GM12878 (cell line): Measurements from ENCODE around the gene LRRC3B. TPM values are rescaled to one million over a fixed set of nuclear protein-coding genes. Genes with fewer than 3 reads are reported as not detected.

ENCODE experiments used
- ATAC-seq: fragments of 200-7000 bp; cut with Tn5 transposase; 3 replicates; pipeline ENCODE4 v1.9.1; 2020; ENCODE audit warnings: mild to moderate bottlenecking, moderate library complexity
- BruUV-seq: library from RNA; stranded (reverse); fragments of 400-500 nt; replicated peaks from 2 replicates; lab custom pipeline; 2021; lab: Mats Ljungman, UMichigan
- CTCF ChIA-PET: fragments of 300-600 bp; sonication (Branson Sonifier 250); formaldehyde crosslinking; extraction: SDS; loops from one replicate; lab custom pipeline; 2021; ENCODE audit warnings: inconsistent platforms; lab: Yijun Ruan, JAX
- POLR2A ChIA-PET: fragments of 350-600 bp; formaldehyde crosslinking; extraction: SDS; loops from one replicate; lab custom pipeline; 2021; ENCODE audit warnings: inconsistent platforms; lab: Charles Lee
- RAD21 ChIA-PET: fragments of 300-600 bp; sonication (Branson Sonifier 250); formaldehyde crosslinking; loops from one replicate; lab custom pipeline; 2023; ENCODE audit warnings: antibody characterized with exemption; ENCODE audit not compliant: unreplicated experiment; lab: Charles Lee
- SMC1A ChIA-PET: fragments of 300-600 bp; sonication (Branson Sonifier 250); formaldehyde crosslinking; loops from one replicate; lab custom pipeline; 2023; ENCODE audit not compliant: unreplicated experiment, uncharacterized antibody; lab: Charles Lee
- DNase-seq: peaks from one replicate; pipeline ENCODE4 v3.0.0-alpha.2; 2011; ENCODE audit warnings: low read depth, low spot score
- FAIRE-seq: peaks from 3 replicates; lab custom pipeline; 2011; peaks lifted over from hg19 to GRCh38; lab: Jason Lieb, UNC
- H2AFZ ChIP-seq: 2 replicates; pipeline ENCODE4 v1.6.0; 2011; ENCODE audit warnings: low read depth, low read length, control low read depth; ENCODE audit not compliant: control insufficient read depth
- H3K27ac ChIP-seq: 2 replicates; pipeline ENCODE4 v1.5.1; 2011; ENCODE audit warnings: control low read depth; ENCODE audit not compliant: control insufficient read depth, insufficient read depth
- H3K27me3 ChIP-seq, 2 experiments: replicated peaks in 1 of 2; 2 replicates each; pipeline versions ENCODE4 v1.6.0 to v1.6.1; 2011; ENCODE audit warnings: low read length in 1 of 2; ENCODE audit not compliant: control insufficient read depth in 2 of 2, insufficient read depth in 2 of 2
- H3K36me3 ChIP-seq, 2 experiments: 2 replicates each; pipeline ENCODE4 v1.5.1; 2011; ENCODE audit warnings: low read length in 1 of 2; ENCODE audit not compliant: control insufficient read depth in 2 of 2, insufficient read depth in 2 of 2
- H3K4me1 ChIP-seq: 2 replicates; pipeline ENCODE4 v1.6.1; 2011; ENCODE audit warnings: mild to moderate bottlenecking, low read length, moderate library complexity, mixed read lengths; ENCODE audit not compliant: control insufficient read depth, insufficient read depth
- H3K4me2 ChIP-seq: 2 replicates; pipeline ENCODE4 v1.6.0; 2011; ENCODE audit warnings: control low read depth; ENCODE audit not compliant: control insufficient read depth, insufficient read depth
- H3K4me3 ChIP-seq: fragments of 200-600 bp; sonication (generic); 2 replicates; pipeline ENCODE4 v1.5.1; 2016
- H3K79me2 ChIP-seq: 2 replicates; pipeline ENCODE4 v1.6.0; 2011; ENCODE audit warnings: low read length; ENCODE audit not compliant: control insufficient read depth, insufficient read depth
- H3K9ac ChIP-seq: 2 replicates; pipeline ENCODE4 v1.8.0; 2011; ENCODE audit warnings: low read length, control low read depth, mixed read lengths; ENCODE audit not compliant: control insufficient read depth, insufficient read depth
- H3K9me3 ChIP-seq: replicated peaks from 3 replicates; pipeline ENCODE4 v1.5.1; 2011; ENCODE audit warnings: mild to moderate bottlenecking, low read length; ENCODE audit not compliant: control insufficient read depth, insufficient read depth
- H4K20me1 ChIP-seq: 2 replicates; pipeline ENCODE4 v1.6.0; 2011; ENCODE audit not compliant: control insufficient read depth, insufficient read depth
- CBX5 ChIP-seq: sonication (generic); IDR thresholded peaks from 2 replicates; pipeline ENCODE4 v1.6.1; 2016; ENCODE audit warnings: low read depth, moderate library complexity, mild to moderate bottlenecking, inconsistent platforms
- CEBPB ChIP-seq, 2 experiments: fragments of 150-350 bp in 1 of 2; IDR thresholded peaks; 2 replicates each; pipeline ENCODE4 v1.6.1; 2012 to 2014; ENCODE audit warnings: low read depth in 2 of 2, low read length in 2 of 2, borderline replicate concordance in 1 of 2, inconsistent platforms in 1 of 2
- HDAC6 ChIP-seq: fragments of 200-600 bp; sonication (generic); IDR thresholded peaks from one replicate; pipeline ENCODE4 v1.8.0; 2017; ENCODE audit warnings: antibody characterized with exemption; ENCODE audit not compliant: unreplicated experiment
- PAX5 ChIP-seq: IDR thresholded peaks from 2 replicates; pipeline ENCODE4 v1.6.1; 2011; ENCODE audit warnings: low read depth, low read length, borderline replicate concordance
- STAT1 ChIP-seq: fragments of 450-650 bp; conservative IDR thresholded peaks from 2 replicates; pipeline ENCODE4 v1.6.1; 2014; ENCODE audit warnings: antibody characterized with exemption, mild to moderate bottlenecking
- SUZ12 ChIP-seq: fragments of 200-600 bp; sonication (generic); IDR thresholded peaks from one replicate; pipeline ENCODE4 v1.6.1; 2018; ENCODE audit warnings: antibody characterized with exemption, mild to moderate bottlenecking; ENCODE audit not compliant: unreplicated experiment
- ZZZ3 ChIP-seq: IDR thresholded peaks from 2 replicates; pipeline ENCODE4 v1.6.1; 2011; ENCODE audit warnings: low read depth; ENCODE audit not compliant: control insufficient read depth, insufficient read length
- in situ Hi-C: fragments of 300-500 bp; cut with MboI; formaldehyde crosslinking; loops from 9 replicates; pipeline ENCODE4 v1.14.3; 2018; ENCODE audit warnings: mixed read lengths
- intact Hi-C: fragments of 100-400 bp; cut with micrococcal nuclease; formaldehyde crosslinking; loops from one replicate; pipeline ENCODE4 v1.14.2; 2022; ENCODE audit not compliant: unreplicated experiment
- polyA plus RNA-seq, 11 experiments: library from polyadenylated mRNA; depleted of rRNA in 4 of 11; unstranded in 6 of 11; stranded (reverse) in 5 of 11; fragments of >200 nt; fragmentation: Nextera tagmentation in 4 of 11; fragmentation: Illumina TruSeq in 1 of 11; extraction: Ambion mirVana in 4 of 11; extraction: Trizol in 1 of 11; gene quantifications; 1 replicate in 1 of 11; 2 replicates in 10 of 11; pipeline versions ENCODE4 v1.2.1 to v1.2.3, GENCODE V29; 2011 to 2016; ENCODE audit warnings: inconsistent platforms in 2 of 11, missing spikeins in 2 of 11, low read depth in 1 of 11
- total RNA-seq, 4 experiments: library from RNA; depleted of rRNA in 3 of 4; stranded (reverse); fragments of >200 nt in 3 of 4; fragmentation: Illumina TruSeq in 1 of 4; extraction: Trizol in 1 of 4; gene quantifications; 2 replicates each; pipeline versions ENCODE4 v1.2.1 to v1.2.3, GENCODE V29; 2013 to 2021
- TF ChIP-seq, protein P1 (sequence below): fragments of 450-650 bp; IDR thresholded peaks from 2 replicates; pipeline ENCODE4 v1.6.1; 2017; ENCODE audit warnings: mild to moderate bottlenecking, low read depth, inconsistent platforms; ENCODE audit not compliant: poor library complexity, severe bottlenecking
- TF ChIP-seq, protein P2 (sequence below), 3 experiments: IDR thresholded peaks in 2 of 3; conservative IDR thresholded peaks in 1 of 3; 2 replicates each; pipeline ENCODE4 v1.5.1; 2011; ENCODE audit warnings: low read depth in 3 of 3, low read length in 3 of 3, mild to moderate bottlenecking in 3 of 3, control low read depth in 2 of 3, moderate library complexity in 2 of 3, inconsistent platforms in 1 of 3, mixed read lengths in 1 of 3; ENCODE audit not compliant: control insufficient read depth in 2 of 3, insufficient read depth in 1 of 3; ENCODE audit errors: extremely low read depth in 1 of 3
- TF ChIP-seq, protein P3 (sequence below): fragments of 450-650 bp; IDR thresholded peaks from 2 replicates; pipeline ENCODE4 v1.6.1; 2016; ENCODE audit warnings: mild to moderate bottlenecking
- TF ChIP-seq, protein P4 (sequence below): fragments of 150-350 bp; IDR thresholded peaks from 2 replicates; pipeline ENCODE4 v1.6.1; 2014; ENCODE audit warnings: mild to moderate bottlenecking, low read depth, low read length

LRRC3B gene
- total and polyA plus RNA-seq, 10 of the 15 experiments (the other 5 are each of a cell fraction or from before 2014, with no cell fraction given): not detected

DNA sequence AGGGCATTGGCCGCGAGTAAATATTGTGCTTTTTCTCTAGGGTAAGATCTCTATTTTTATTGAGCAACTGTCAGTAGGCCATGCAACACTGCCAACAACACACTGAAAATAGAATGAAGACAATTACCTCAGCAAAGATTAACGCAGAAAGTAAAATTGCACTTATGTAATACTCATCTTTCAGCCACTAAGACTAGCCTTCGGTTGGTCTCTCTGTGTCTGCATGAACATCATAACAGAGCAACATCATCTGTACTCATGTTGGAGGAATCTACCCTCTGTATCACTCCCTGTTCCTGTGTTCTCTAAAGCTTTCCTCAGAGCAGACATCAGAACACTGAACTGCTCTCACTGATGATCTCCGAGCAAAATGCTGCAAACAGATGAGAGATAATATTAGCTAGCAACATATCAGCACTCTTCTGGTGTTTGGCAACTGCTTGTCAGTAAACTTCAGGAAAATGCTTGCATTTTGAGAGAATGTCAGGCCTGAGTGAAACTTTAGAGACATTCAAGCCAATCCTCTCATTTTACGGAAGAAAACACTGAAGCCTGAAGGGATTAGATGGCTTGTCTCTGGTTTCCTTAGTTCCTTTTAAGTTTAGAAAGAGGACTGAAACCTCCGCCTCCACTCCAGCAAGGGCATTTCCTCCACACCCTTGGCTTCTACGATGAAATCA, 8.4 kb upstream of the LRRC3B start (continued):
- TF ChIP-seq STAT1: no peak
- TF ChIP-seq, all 136 proteins: peak for 0

DNA sequence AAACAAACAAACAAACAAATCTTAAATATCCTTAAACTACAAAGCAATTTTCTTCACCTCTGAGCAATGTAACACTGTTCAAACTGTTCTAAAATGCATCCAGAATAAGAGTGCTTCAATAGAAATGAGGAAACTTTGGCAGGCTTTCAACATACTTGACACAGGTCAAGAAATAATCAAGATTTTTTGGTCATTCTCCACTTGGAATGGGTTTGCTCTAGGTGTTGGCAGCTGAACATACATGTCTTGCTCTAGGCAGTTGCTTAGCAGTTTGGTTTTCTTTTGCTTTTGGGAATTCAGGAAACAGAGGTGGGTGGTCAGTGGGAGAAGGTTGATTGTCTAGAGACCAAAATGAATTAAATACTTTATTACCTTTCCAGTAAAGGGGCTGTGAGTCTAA, 1.4 kb upstream of the LRRC3B start:
- intact Hi-C loops (no loop called here), in situ Hi-C loops (no loop called here)
- POLR2A ChIA-PET: no interaction called here
- H3K4me3 ChIP-seq: no peak overlapping the region
- H3K36me3 ChIP-seq: no peaks in the 10 kb centered on the region
- ATAC-seq (no peak), FAIRE-seq (no peak), DNase-seq (no peak)
- no peaks in the 10 kb centered on the region for H3K4me1 ChIP-seq
- H3K9me3 ChIP-seq: no peaks in the 10 kb centered on the region
- BruUV-seq: no TSS peak
- peaks cover 0 to 3% of the 10 kb centered on the region in 2 experiments; a peak in 3 of 4 replicates for H3K27me3 ChIP-seq
- no peaks in the 10 kb centered on the region for H4K20me1 ChIP-seq
- no peak overlapping the region for H3K27ac ChIP-seq
- no peak overlapping the region for H2AFZ ChIP-seq
- RAD21 ChIA-PET: no interaction called here
- H3K4me2 ChIP-seq: no peak overlapping the region
- H3K79me2 ChIP-seq: no peaks in the 10 kb centered on the region
- SMC1A ChIA-PET: no interaction called here
- TF ChIP-seq HDAC6: no peak
- TF ChIP-seq, protein P1, sequence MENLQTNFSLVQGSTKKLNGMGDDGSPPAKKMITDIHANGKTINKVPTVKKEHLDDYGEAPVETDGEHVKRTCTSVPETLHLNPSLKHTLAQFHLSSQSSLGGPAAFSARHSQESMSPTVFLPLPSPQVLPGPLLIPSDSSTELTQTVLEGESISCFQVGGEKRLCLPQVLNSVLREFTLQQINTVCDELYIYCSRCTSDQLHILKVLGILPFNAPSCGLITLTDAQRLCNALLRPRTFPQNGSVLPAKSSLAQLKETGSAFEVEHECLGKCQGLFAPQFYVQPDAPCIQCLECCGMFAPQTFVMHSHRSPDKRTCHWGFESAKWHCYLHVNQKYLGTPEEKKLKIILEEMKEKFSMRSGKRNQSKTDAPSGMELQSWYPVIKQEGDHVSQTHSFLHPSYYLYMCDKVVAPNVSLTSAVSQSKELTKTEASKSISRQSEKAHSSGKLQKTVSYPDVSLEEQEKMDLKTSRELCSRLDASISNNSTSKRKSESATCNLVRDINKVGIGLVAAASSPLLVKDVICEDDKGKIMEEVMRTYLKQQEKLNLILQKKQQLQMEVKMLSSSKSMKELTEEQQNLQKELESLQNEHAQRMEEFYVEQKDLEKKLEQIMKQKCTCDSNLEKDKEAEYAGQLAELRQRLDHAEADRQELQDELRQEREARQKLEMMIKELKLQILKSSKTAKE: no peak
- no peak for TF ChIP-seq PAX5
- no peak for TF ChIP-seq SUZ12
- TF ChIP-seq, protein P2, sequence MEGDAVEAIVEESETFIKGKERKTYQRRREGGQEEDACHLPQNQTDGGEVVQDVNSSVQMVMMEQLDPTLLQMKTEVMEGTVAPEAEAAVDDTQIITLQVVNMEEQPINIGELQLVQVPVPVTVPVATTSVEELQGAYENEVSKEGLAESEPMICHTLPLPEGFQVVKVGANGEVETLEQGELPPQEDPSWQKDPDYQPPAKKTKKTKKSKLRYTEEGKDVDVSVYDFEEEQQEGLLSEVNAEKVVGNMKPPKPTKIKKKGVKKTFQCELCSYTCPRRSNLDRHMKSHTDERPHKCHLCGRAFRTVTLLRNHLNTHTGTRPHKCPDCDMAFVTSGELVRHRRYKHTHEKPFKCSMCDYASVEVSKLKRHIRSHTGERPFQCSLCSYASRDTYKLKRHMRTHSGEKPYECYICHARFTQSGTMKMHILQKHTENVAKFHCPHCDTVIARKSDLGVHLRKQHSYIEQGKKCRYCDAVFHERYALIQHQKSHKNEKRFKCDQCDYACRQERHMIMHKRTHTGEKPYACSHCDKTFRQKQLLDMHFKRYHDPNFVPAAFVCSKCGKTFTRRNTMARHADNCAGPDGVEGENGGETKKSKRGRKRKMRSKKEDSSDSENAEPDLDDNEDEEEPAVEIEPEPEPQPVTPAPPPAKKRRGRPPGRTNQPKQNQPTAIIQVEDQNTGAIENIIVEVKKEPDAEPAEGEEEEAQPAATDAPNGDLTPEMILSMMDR (IDR thresholded peaks at IDR 0.05 in 2 of 3, conservative IDR thresholded peaks at IDR 0.05 in 1 of 3; ENCODE audit: control insufficient read depth in 2 of 3, extremely low read depth in 1 of 3, insufficient read depth in 1 of 3, low read depth in 3 of 3, low read length in 3 of 3): no peak
- TF ChIP-seq CBX5: no peak
- TF ChIP-seq, protein P3, sequence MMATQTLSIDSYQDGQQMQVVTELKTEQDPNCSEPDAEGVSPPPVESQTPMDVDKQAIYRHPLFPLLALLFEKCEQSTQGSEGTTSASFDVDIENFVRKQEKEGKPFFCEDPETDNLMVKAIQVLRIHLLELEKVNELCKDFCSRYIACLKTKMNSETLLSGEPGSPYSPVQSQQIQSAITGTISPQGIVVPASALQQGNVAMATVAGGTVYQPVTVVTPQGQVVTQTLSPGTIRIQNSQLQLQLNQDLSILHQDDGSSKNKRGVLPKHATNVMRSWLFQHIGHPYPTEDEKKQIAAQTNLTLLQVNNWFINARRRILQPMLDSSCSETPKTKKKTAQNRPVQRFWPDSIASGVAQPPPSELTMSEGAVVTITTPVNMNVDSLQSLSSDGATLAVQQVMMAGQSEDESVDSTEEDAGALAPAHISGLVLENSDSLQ: no peak
- no peak for TF ChIP-seq CEBPB (IDR thresholded peaks at IDR 0.05; ENCODE audit: borderline replicate concordance in 1 of 2, low read depth in 2 of 2, low read length in 2 of 2)
- TF ChIP-seq, protein P4, sequence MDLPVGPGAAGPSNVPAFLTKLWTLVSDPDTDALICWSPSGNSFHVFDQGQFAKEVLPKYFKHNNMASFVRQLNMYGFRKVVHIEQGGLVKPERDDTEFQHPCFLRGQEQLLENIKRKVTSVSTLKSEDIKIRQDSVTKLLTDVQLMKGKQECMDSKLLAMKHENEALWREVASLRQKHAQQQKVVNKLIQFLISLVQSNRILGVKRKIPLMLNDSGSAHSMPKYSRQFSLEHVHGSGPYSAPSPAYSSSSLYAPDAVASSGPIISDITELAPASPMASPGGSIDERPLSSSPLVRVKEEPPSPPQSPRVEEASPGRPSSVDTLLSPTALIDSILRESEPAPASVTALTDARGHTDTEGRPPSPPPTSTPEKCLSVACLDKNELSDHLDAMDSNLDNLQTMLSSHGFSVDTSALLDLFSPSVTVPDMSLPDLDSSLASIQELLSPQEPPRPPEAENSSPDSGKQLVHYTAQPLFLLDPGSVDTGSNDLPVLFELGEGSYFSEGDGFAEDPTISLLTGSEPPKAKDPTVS: no peak
- TF ChIP-seq ZZZ3: no peak
- CTCF ChIA-PET: no interaction called here
- no peak overlapping the region for H3K9ac ChIP-seq
